GM15510 (cell line): ENCODE data around the gene FMN2.

ENCODE experiments used
- POLR2A ChIP-seq: IDR thresholded peaks from 3 replicates; pipeline ENCODE4 v1.6.1; 2011; ENCODE audit warnings: borderline replicate concordance; ENCODE audit not compliant: insufficient read length; ENCODE audit errors: extremely low read depth

FMN2 gene

DNA sequence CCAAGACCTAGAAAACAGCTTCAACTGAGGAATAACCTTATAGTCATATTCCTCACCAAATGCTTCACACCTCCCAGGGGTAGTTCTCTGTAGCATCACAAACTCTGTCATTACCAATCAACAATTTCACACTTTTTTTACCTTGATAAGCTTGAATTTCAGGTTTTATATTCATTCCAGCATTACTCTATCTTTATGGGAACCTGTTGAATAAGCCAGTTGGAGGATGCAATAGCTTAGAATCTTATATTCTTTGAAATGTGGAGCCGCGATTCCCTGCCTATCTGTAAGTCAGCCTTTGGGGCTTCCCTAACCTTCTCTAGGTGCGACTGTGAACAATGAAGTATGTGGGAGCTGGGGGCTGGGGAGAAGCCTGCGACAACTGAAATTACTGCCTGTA, 374.8 kb downstream of the FMN2 start:
- TF ChIP-seq POLR2A = no peak

DNA sequence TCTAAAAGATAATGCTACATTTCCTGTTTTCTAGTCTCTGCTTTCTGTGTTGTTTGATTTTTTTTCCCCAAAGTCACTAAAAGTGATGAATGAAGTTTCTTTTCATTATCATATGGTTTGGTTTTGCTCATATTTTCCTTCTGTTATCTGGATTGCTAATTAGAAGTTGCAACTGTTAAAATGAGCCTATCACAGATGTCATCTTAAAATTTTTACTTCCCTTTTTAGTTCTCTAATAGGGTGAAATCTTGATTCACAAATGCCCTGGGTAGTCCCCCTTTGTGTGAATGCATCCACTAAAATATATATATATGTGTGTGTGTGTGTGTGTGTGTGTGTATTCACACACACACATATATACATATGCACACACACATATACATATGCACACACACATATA, 376.2 kb downstream of the FMN2 start:
- TF ChIP-seq POLR2A = no peak

GRCh38 chr1:240468656-240469055, 377.0 kb downstream of the FMN2 start:
- TF ChIP-seq POLR2A = no peak

DNA sequence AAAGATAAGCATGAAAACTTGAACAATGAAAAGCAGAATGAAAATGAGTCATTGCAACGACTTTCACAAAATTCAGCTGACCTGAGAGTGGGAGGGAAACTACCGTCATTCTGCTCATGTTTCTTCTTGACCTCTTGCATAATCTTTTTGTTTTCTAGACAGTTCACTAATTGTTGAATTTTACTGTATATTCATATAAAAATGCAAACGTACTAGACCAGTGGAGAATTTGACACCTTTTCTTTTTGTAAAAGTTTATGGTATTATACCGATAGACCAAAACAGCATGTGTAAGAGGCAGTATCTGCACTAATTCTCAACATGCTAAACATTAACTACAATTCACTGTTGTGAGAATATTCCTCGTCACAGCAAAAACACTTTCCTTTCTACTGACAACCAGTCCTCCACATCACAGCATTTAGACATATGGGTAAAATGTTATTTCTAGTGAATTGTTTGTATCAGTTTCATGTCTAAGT, 382.5 kb downstream of the FMN2 start:
- TF ChIP-seq POLR2A = no peak

DNA sequence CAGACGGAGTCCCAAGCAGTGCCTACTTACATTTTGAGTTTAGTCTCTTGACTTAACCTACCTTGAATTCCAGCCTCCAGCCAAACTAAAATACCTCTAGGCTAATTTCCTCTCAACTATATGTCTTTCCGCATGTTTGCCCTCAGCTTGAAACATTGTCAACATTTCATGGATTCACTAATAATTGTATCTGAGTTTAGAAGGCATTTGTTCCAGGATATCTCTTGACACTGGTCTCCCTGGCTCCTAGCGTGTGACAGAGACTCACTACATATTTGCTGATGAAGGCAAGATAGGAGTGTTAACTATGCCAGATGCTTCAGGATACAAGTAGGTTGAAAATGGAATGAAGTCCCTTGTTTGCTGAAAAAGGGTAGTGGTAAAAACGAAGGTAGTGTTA, 384.1 kb downstream of the FMN2 start:
- no peak for TF ChIP-seq POLR2A

- no peak for TF ChIP-seq POLR2A
These were observed 386.9 kb downstream of the FMN2 start for GRCh38 chr1:240478536-240478935.

GRCh38 chr1:240484804-240485443, 393.2 kb downstream of the FMN2 start:
- TF ChIP-seq POLR2A = no peak

DNA sequence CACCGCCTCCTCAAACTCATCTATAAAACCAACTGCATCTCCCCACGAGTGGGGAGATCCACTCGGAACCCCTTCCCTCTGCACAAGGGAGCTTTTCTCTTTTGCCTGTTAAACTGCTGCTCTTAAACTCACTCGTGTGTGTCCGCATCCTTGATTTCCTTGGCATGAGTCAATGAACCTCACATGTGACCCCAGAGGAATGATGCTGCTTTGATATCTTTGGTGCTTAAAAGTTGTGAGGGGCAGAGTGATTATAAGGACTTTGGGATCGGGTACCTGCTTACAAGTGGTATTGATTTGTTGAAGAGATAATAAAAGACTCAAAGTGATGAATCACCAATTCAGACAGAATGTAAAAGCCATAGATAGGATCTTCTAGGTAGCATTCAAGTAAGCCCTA, 394.9 kb downstream of the FMN2 start:
- no peak for TF ChIP-seq POLR2A

- no peak for TF ChIP-seq POLR2A
These were observed 395.8 kb downstream of the FMN2 start for GRCh38 chr1:240487493-240487892.

DNA sequence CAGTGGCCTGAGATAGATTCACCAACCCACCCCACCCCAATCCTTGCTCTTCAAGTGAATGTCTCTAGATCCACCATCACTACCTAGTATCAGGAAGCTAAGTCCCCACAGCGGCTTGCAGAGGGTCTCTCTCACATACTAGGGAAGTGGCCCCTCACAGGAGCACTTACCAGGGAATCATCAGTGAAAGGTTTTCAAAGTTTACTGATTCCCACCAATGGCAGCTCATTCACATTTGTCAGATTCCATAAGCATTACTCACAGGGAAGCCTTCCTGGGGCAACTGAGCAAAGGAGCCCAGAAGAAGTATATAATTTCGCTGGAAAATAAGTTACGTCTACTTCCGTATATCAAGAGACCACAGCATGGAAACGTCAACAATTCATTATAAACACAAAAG, 399.5 kb downstream of the FMN2 start:
- no peak for TF ChIP-seq POLR2A

DNA sequence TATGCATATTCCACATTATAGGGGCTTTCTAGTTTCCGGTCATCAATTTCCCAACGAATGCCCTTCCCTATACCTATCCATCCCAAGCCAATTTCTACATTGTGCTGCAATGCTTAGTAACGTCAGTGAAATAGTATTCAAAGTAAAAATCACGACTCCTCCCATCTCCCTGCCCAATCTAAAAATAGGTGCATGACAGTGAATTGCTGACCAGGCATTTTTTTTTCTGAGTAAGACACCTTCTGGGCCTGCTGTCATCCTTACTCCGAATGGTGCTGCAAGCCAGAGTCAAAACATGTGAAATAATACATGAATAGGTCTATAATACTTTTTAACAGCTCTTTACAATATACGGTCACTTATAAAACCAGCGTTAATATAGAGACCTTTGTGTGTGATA, 400.1 kb downstream of the FMN2 start:
- no peak for TF ChIP-seq POLR2A

DNA sequence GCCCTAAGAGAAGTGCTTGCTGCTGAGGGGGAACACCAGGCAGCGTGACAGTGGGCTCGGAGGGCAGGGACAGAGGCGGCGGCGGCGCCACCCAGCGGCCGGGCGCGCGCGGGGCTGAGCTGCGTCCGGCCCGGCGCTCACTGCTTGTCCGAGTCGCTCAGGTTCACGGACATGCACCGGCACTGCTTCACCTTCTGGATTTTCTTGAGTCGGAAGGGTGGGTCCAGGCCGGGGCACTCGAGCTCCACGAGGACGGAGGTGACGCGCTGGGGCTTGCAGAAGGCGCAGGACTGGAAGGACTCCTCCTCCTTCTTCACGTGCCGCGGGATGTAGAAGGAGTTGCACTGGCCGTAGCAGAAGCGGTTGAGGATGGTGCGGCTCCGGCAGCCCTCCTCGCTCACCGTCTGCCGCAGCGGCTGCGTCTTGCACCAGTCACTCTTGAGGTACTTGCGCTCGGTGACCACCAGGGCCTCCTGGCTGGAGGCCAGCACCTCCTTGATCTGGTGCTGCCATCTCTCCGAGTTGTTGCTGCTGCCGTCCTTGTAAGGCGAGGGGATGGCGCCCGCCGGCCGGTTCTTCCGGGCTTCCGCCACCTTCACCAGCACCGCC, 401.3 kb downstream of the FMN2 start:
- no peak for TF ChIP-seq POLR2A

GRCh38 chr1:240495601-240496000, 403.9 kb downstream of the FMN2 start:
- TF ChIP-seq POLR2A = no peak

DNA sequence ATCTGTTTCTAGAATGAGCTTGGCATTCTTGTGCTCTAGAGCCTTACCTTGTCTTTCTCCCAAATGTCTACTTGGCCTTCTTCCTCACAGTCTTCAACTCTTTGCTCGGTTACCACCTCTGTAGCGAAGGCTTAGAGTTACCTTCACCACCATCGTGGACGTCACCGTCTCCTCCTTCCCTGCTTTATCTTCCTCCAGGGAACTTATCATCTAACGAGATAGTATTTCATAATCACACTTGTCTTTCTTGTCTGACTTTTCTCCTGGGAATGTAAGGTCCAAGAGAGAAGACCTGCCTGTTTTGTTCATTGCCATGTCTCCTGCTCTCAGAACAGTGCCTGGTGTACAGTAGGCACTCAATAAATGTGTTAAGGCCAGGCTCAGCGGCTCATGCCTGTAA, 404.7 kb downstream of the FMN2 start:
- TF ChIP-seq POLR2A = no peak

DNA sequence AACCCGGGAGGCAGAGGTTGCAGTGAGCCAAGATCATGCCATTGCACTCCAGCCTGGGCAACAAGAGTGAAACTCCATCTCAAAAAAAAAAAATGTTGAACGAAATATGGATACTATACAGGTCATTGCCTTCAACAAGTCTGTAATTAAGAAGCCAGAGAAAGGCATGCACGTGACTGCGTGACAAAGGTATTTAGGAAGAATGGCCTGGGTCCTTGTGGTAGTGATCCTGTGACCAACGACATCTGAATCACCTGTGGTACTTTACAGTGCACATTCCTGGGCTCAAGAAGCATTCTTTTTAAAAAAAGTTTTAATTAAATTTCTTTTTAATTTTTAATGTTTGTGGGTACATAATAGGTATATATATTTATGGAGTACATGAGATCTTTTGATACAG, 405.3 kb downstream of the FMN2 start:
- TF ChIP-seq POLR2A = no peak

- no peak for TF ChIP-seq POLR2A
These were observed 406.2 kb downstream of the FMN2 start for GRCh38 chr1:240497908-240498307.

GRCh38 chr1:240498335-240498734, 406.7 kb downstream of the FMN2 start:
- TF ChIP-seq POLR2A = no peak

DNA sequence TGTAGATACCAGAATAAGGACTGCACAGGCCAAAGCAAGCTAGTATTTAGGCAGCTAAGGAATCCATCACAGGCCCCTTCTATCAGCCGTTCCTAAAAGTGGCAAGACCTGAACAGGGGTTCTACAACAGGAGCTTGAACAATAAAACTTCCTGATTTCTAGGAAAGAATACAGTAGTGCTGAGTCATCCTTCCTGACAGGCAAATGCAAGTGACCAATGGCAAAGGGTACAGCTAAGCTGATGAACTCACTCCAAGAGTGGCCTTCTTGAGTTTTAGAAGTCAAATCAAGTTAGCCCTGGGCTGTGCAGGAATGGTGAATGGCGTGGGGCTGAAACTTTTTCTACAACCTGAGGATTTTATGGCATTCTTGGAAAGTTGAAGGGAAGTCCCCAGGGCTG, 407.3 kb downstream of the FMN2 start:
- TF ChIP-seq POLR2A = no peak

- no peak for TF ChIP-seq POLR2A
These were observed 409.0 kb downstream of the FMN2 start for GRCh38 chr1:240500647-240501046.
